ENCODE data around the gene TGFBR3. TPM values are rescaled to one million over a fixed set of nuclear protein-coding genes. Genes with fewer than 3 reads are reported as not detected.
"Not testable (repeated sequence)": the region's sequence is repeated elsewhere in the genome, so short reads cannot be mapped to it uniquely, and the experiment has no call there.

Gene TGFBR3
- total and polyA plus RNA-seq, 9 donors, result 92.4 to 442 (median 165) TPM

DNA sequence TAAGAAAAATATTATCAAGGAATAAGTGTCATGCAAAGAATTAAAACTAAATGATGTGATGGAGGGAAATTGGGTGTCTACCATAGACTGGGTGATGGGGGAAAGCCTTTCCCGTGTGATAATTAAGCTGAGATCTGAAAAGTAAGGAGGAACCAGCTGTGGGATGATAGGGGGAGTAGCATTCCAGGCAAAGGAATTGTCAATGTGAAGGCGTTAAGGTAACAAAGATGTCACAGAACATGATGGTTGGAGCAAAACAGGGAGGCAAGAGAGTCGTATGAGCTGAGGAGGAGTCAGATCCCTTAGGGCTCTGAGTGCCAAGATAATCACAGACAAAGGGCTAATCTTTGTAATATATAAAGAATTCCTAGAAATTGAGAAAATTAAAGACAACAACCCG is 215.2 kb downstream of the TGFBR3 start:
- 52 to 56% (median 54%) methylated on average over 4 of the region's 4 CpGs for WGBS, 3 donors
- intact Hi-C loops (cut with DNase I), result no loop called here
- DNase-seq, result no peak

DNA sequence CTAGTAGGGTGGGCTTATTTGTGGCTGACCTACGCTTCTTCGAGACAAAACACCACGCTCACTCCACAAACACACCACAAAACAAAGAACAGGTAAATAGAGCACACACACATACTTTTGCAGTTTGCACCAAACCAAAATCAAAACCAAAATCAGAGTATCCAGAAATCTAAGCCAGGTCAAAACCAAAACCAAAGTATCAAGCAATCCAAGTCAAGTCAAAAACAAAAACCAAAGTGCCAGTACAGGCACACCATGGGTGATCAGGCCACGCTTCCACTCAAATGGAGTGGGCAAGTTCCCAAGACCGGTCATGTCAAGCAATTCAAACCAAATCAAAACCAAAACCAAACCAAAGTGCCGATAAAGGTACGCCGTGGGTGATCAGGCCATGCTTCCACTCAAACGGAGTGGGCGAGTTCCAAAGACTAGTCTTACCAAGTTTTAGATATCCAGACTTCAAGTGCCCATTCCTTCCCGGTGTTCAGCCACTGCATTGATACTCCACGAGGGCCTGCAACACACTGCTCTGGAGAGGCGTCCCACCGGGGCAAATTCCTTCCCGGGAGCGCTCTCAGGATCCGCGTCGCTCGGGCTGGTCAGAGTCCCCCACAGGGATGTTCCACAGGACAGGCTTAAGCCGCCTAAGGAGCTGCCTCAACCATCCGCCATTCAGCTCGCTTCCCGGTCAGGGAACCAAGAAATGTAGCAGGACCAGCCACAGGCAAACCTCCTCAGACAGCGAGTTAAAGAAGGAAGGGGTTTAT is 216.2 kb downstream of the TGFBR3 start:
- H3K27me3 ChIP-seq, result no peaks in the 10 kb centered on the region
- H3K4me1 ChIP-seq (ENCODE audit: insufficient read depth), result no peaks in the 10 kb centered on the region
- no peak for DNase-seq
- H3K27ac ChIP-seq, result no peak overlapping the region
- no peak overlapping the region for H3K4me3 ChIP-seq
- intact Hi-C loops (cut with DNase I), result no loop called here
- no peaks in the 10 kb centered on the region for H3K36me3 ChIP-seq
- H3K9me3 ChIP-seq, result no peaks in the 10 kb centered on the region
- 94 to 98% (median 95%) methylated on average over 25 of the region's 25 CpGs for WGBS, 3 donors
- TF ChIP-seq POLR2A (IDR thresholded peaks at IDR 0.05), result no peak
- no peak for TF ChIP-seq EP300 (IDR thresholded peaks at IDR 0.05)
- TF ChIP-seq, protein P1, sequence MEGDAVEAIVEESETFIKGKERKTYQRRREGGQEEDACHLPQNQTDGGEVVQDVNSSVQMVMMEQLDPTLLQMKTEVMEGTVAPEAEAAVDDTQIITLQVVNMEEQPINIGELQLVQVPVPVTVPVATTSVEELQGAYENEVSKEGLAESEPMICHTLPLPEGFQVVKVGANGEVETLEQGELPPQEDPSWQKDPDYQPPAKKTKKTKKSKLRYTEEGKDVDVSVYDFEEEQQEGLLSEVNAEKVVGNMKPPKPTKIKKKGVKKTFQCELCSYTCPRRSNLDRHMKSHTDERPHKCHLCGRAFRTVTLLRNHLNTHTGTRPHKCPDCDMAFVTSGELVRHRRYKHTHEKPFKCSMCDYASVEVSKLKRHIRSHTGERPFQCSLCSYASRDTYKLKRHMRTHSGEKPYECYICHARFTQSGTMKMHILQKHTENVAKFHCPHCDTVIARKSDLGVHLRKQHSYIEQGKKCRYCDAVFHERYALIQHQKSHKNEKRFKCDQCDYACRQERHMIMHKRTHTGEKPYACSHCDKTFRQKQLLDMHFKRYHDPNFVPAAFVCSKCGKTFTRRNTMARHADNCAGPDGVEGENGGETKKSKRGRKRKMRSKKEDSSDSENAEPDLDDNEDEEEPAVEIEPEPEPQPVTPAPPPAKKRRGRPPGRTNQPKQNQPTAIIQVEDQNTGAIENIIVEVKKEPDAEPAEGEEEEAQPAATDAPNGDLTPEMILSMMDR (IDR thresholded peaks at IDR 0.05), result no peak

More for the DNA sequence above, 215.2 kb downstream of the TGFBR3 start:
- H3K4me3 ChIP-seq, result no peak overlapping the region
- H3K9me3 ChIP-seq, result no peaks in the 10 kb centered on the region
- TF ChIP-seq EP300 (IDR thresholded peaks at IDR 0.05) (no peak), POLR2A (IDR thresholded peaks at IDR 0.05) (no peak)
- TF ChIP-seq, protein P1 (IDR thresholded peaks at IDR 0.05), result no peak
- H3K27ac ChIP-seq, result no peak overlapping the region
- no peaks in the 10 kb centered on the region for H3K36me3 ChIP-seq
- H3K4me1 ChIP-seq (ENCODE audit: insufficient read depth), result no peaks in the 10 kb centered on the region
- H3K27me3 ChIP-seq, result no peaks in the 10 kb centered on the region

DNA sequence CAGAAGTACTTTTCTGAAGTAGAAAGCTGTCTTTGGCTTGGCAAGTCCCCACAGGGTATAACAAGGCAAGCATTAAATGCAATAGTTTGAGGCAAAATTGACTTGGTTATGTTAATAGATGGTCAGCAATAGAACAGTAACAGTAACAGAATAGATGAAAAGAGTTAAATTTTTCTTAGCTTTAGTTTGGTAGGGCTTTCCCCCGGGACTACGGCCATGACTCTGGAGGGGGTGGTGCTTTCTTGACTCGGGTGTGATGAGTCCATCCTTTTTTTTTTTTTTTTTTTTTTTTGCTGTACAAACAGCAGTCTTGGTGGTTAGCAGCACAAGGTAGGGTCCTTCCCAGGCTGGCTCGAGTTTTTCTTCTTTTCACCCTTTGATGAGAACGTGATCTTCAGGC is 219.3 kb downstream of the TGFBR3 start:
- H3K27ac ChIP-seq; intact Hi-C loops (cut with DNase I); H3K9me3 ChIP-seq; H3K4me1 ChIP-seq (ENCODE audit: insufficient read depth); H3K27me3 ChIP-seq; DNase-seq; H3K4me3 ChIP-seq; H3K36me3 ChIP-seq: not testable (repeated sequence)
- 14 to 29% (median 28%) methylated on average over 5 of the region's 5 CpGs for WGBS, 3 donors

DNA sequence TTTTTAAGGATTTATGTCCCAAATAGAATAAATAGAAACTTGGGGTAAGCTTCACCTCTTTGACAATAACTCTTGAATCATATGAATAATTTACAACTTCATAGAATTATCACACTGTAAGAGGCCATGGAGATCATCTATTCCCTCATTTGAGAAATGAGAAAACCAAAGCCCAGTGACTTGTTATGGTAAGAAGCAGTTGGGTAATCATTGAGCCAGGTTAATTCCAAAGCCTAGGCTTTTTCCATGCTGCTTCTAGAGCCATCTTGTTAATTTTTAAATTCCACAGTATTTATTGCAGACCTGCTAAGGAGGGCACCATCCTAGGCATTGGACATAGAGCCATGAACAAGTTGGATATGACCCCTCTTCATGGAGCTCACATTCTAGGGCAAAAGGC is 224.8 kb downstream of the TGFBR3 start:
- intact Hi-C loops (cut with DNase I), result no loop called here
- TF ChIP-seq, protein P1 (IDR thresholded peaks at IDR 0.05), result no peak
- H3K27me3 ChIP-seq, result no peaks in the 10 kb centered on the region
- H3K4me1 ChIP-seq (ENCODE audit: insufficient read depth), result no peaks in the 10 kb centered on the region
- H3K9me3 ChIP-seq, result no peaks in the 10 kb centered on the region
- DNase-seq, result no peak
- H3K4me3 ChIP-seq, result no peak overlapping the region
- H3K36me3 ChIP-seq, result no peaks in the 10 kb centered on the region
- H3K27ac ChIP-seq, result no peak overlapping the region

DNA sequence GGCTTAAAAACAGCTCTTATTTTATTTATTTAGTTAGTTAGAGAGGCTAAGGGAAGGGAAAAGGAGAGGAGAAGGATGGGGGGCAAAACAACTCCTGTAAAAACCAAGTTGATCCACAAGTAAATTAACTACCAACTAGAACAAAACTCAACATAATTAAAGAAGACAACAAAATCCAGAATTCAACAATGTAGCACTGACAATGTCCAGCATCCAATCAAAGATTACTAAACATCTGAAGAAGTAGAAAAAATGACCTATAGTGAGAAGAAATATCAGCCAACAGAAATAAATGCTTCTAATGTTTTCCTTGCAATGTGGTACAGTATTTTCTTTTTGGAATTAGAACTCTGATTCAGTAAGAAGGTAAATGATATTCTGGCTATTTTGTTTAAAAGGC is 225.2 kb downstream of the TGFBR3 start:
- TF ChIP-seq, protein P1 (IDR thresholded peaks at IDR 0.05), result no peak
- TF ChIP-seq EP300 (IDR thresholded peaks at IDR 0.05) (no peak), POLR2A (IDR thresholded peaks at IDR 0.05) (no peak)
- intact Hi-C loops (cut with DNase I), result no loop called here
- no peaks in the 10 kb centered on the region for H3K9me3 ChIP-seq
- H3K36me3 ChIP-seq, result no peaks in the 10 kb centered on the region
- no peak overlapping the region for H3K4me3 ChIP-seq
- H3K27ac ChIP-seq, result no peak overlapping the region
- no peaks in the 10 kb centered on the region for H3K4me1 ChIP-seq (ENCODE audit: insufficient read depth)
- H3K27me3 ChIP-seq, result no peaks in the 10 kb centered on the region
- DNase-seq, result no peak
